HCT116 (cell line): ENCODE data around the gene PRPF40B. TPM values are rescaled to one million over a fixed set of nuclear protein-coding genes. Genes with fewer than 3 reads are reported as not detected.

Experiments used
- ATAC-seq: fragments of 200-7000 bp; cut with Tn5 transposase; 2 replicates; pipeline ENCODE4 v1.9.1; 2020; ENCODE audit warnings: mild to moderate bottlenecking, moderate library complexity
- BruUV-seq: library from RNA; stranded (reverse); fragments of 400-500 nt; replicated peaks from 2 replicates; lab custom pipeline; 2021; lab: Mats Ljungman, UMichigan
- CTCF ChIA-PET: fragments of 300-600 bp; sonication (Branson Sonifier 250); formaldehyde crosslinking; loops from one replicate; lab custom pipeline; 2021; ENCODE audit warnings: antibody characterized with exemption; lab: Charles Lee
- POLR2A ChIA-PET: fragments of 300-600, 350-600 bp; sonication (Branson Sonifier 250); formaldehyde crosslinking; loops from one replicate; lab custom pipeline; 2021; ENCODE audit warnings: antibody characterized with exemption; lab: Charles Lee
- RAD21 ChIA-PET, 2 experiments: fragments of 300-600 bp; sonication (Branson Sonifier 250); formaldehyde crosslinking; loops; one replicate each; lab custom pipeline; 2023; ENCODE audit warnings: low total read pairs in 2 of 2; ENCODE audit not compliant: uncharacterized antibody in 2 of 2, unreplicated experiment in 2 of 2, low non-redundant PET in 1 of 2; lab: Charles Lee
- DNase-seq: peaks from one replicate; pipeline ENCODE4 v3.0.0-alpha.2; 2010; ENCODE audit warnings: low read depth, low spot score
- H2AFZ ChIP-seq: fragments of 200-600 bp; shearing (Covaris generic), sonication (generic); 2 replicates; pipeline ENCODE4 v1.6.1; 2017; ENCODE audit warnings: low read depth, mixed run types, mixed read lengths, antibody characterized with exemption, low read length; ENCODE audit not compliant: poor library complexity, severe bottlenecking
- H3K27ac ChIP-seq: 2 replicates; pipeline ENCODE4 v1.5.1; 2012; ENCODE audit warnings: low read depth, low read length
- H3K27me3 ChIP-seq: fragments of 200-600 bp; sonication (generic); 2 replicates; pipeline ENCODE4 v1.6.1; 2016; ENCODE audit warnings: mixed run types, low read length, mixed read lengths; ENCODE audit not compliant: insufficient read depth
- H3K36me3 ChIP-seq, 2 experiments: fragments of 200-500 bp in 1 of 2; fragments of 200-600 bp in 1 of 2; sonication (Bioruptor generic) in 1 of 2; sonication (generic) in 1 of 2; 2 replicates each; pipeline versions ENCODE4 v1.5.1 to v1.6.1; 2014 to 2016; ENCODE audit warnings: low read length in 2 of 2, inconsistent platforms in 1 of 2, mixed read lengths in 1 of 2, mixed run types in 1 of 2; ENCODE audit not compliant: insufficient read depth in 2 of 2, control insufficient read depth in 1 of 2
- H3K4me1 ChIP-seq, 2 experiments: fragments of 200-600 bp in 1 of 2; sonication (generic) in 1 of 2; 2 replicates each; pipeline versions ENCODE4 v1.5.1 to v1.6.1; 2012 to 2017; ENCODE audit warnings: low read length in 2 of 2, inconsistent platforms in 1 of 2, mild to moderate bottlenecking in 1 of 2, mixed read lengths in 1 of 2, mixed run types in 1 of 2, moderate library complexity in 1 of 2; ENCODE audit not compliant: insufficient read depth in 2 of 2, control insufficient read depth in 1 of 2
- H3K4me2 ChIP-seq: fragments of 200-600 bp; sonication (generic); 2 replicates; pipeline ENCODE4 v1.6.1; 2017; ENCODE audit warnings: mixed run types, low read length, mixed read lengths
- H3K4me3 ChIP-seq, 2 experiments: fragments of 200-600 bp in 1 of 2; sonication (generic) in 1 of 2; replicated peaks in 1 of 2; 2 replicates each; pipeline ENCODE4 v1.5.1; 2011 to 2016; ENCODE audit warnings: low read length in 2 of 2, control low read depth in 1 of 2, low read depth in 1 of 2, mild to moderate bottlenecking in 1 of 2, mixed read lengths in 1 of 2, mixed run types in 1 of 2
- H3K79me2 ChIP-seq: fragments of 200-600 bp; sonication (generic); 2 replicates; pipeline ENCODE4 v1.6.1; 2017; ENCODE audit warnings: mild to moderate bottlenecking, mixed run types, low read length, moderate library complexity, mixed read lengths; ENCODE audit not compliant: insufficient read depth
- H3K9ac ChIP-seq: fragments of 200-600 bp; sonication (generic); 2 replicates; pipeline ENCODE4 v1.6.1; 2016; ENCODE audit warnings: low read length, mixed read lengths
- H3K9me2 ChIP-seq: fragments of 200-600 bp; sonication (generic), shearing (Covaris generic); 2 replicates; pipeline ENCODE4 v1.6.1; 2017; ENCODE audit warnings: mixed run types, mild to moderate bottlenecking, moderate library complexity; ENCODE audit not compliant: insufficient read depth
- H3K9me3 ChIP-seq, 2 experiments: fragments of 200-500 bp in 1 of 2; fragments of 200-600 bp in 1 of 2; sonication (Bioruptor generic) in 1 of 2; sonication (generic) in 1 of 2; 2 replicates each; pipeline ENCODE4 v1.6.1; 2014 to 2017; ENCODE audit warnings: low read length in 2 of 2, mixed read lengths in 2 of 2, inconsistent platforms in 1 of 2, low read depth in 1 of 2, mild to moderate bottlenecking in 1 of 2, mixed run types in 1 of 2, moderate library complexity in 1 of 2; ENCODE audit not compliant: control insufficient read depth in 1 of 2, insufficient read depth in 1 of 2
- H4K20me1 ChIP-seq: fragments of 200-600 bp; sonication (generic), shearing (Covaris generic); 2 replicates; pipeline ENCODE4 v1.6.1; 2017; ENCODE audit warnings: mixed run types, mild to moderate bottlenecking, moderate library complexity; ENCODE audit not compliant: insufficient read depth
- ATF3 ChIP-seq: IDR thresholded peaks from 2 replicates; pipeline ENCODE4 v1.6.1; 2012
- CBX3 ChIP-seq: IDR thresholded peaks from 2 replicates; pipeline ENCODE4 v1.6.1; 2012; ENCODE audit warnings: low read depth
- CEBPB ChIP-seq: IDR thresholded peaks from 2 replicates; pipeline ENCODE4 v1.6.1; 2012; ENCODE audit warnings: low read depth
- EZH2phosphoT487 ChIP-seq: fragments of 200-600 bp; IDR thresholded peaks from 2 replicates; pipeline ENCODE4 v1.6.1; 2018; ENCODE audit warnings: antibody characterized with exemption, borderline replicate concordance
- FOSL1 ChIP-seq: IDR thresholded peaks from 2 replicates; pipeline ENCODE4 v1.6.1; 2012; ENCODE audit warnings: low read depth
- MAX ChIP-seq: IDR thresholded peaks from 2 replicates; pipeline ENCODE4 v1.6.1; 2012
- RAD21 ChIP-seq: IDR thresholded peaks from 2 replicates; pipeline ENCODE4 v1.6.1; 2012; ENCODE audit warnings: low read depth, mild to moderate bottlenecking
- REST ChIP-seq: IDR thresholded peaks from 2 replicates; pipeline ENCODE4 v1.6.1; 2012; ENCODE audit warnings: low read depth
- SRF ChIP-seq: IDR thresholded peaks from 2 replicates; pipeline ENCODE4 v1.6.1; 2012; ENCODE audit warnings: low read depth
- YY1 ChIP-seq: IDR thresholded peaks from 2 replicates; pipeline ENCODE4 v1.6.1; 2011; ENCODE audit warnings: low read length, low read depth, moderate library complexity, mild to moderate bottlenecking; ENCODE audit not compliant: insufficient replicate concordance; ENCODE audit errors: extremely low read depth
- ZFX ChIP-seq: fragments of 450-650 bp; IDR thresholded peaks from 2 replicates; pipeline ENCODE4 v1.6.1; 2017
- ZNF274 ChIP-seq: fragments of 200-500 bp; sonication (Bioruptor generic); IDR thresholded peaks from 2 replicates; pipeline ENCODE4 v1.6.1; 2014; ENCODE audit warnings: mild to moderate bottlenecking, low read depth, low read length, inconsistent platforms
- intact Hi-C: fragments of 100-400 bp; cut with micrococcal nuclease; formaldehyde crosslinking; loops from 2 replicates; pipeline ENCODE4 v1.10.0; 2022
- total RNA-seq: library from RNA; stranded (reverse); gene quantifications from one replicate; pipeline ENCODE4 v1.2.1, GENCODE V29; 2021; ENCODE audit not compliant: unreplicated experiment

Gene PRPF40B
- total RNA-seq, 1 experiment from 2014 or later, result 29.0 TPM

GRCh38 chr12:49673446-49674317 lies 50.3 kb downstream of the PRPF40B start:
- POLR2A ChIA-PET, result interaction anchor here (1.1 kb wide), 1 partner anchor 68 kb away, joined by 3 read pairs; the partner anchor contains the start of gene TMBIM6
- RAD21 ChIA-PET, result no interaction called here
- no peaks in the 10 kb centered on the region for H3K79me2 ChIP-seq
- no peak for DNase-seq
- TF ChIP-seq ATF3 (no peak), RAD21 (no peak), FOSL1 (no peak), EZH2phosphoT487 (no peak), CBX3 (no peak), YY1 (no peak), CEBPB (no peak), ZFX (no peak), SRF (no peak), MAX (no peak), ZNF274 (no peak), REST (no peak)
- TF ChIP-seq, all 23 proteins: peak for 0
- H3K4me2 ChIP-seq, result no peak overlapping the region
- intact Hi-C loops, result no loop called here
- BruUV-seq, result no TSS peak
- no peaks in the 10 kb centered on the region for H3K9me3 ChIP-seq
- H3K36me3 ChIP-seq, result no peaks in the 10 kb centered on the region
- CTCF ChIA-PET, result interaction anchor here (1.3 kb wide), 1 partner anchor 68 kb away, joined by 3 read pairs; the partner anchor contains the start of gene TMBIM6
- H3K27me3 ChIP-seq, result no peaks in the 10 kb centered on the region
- H3K27ac ChIP-seq, result no peak overlapping the region
- no peak overlapping the region for H3K9ac ChIP-seq
- no peaks in the 10 kb centered on the region for H3K9me2 ChIP-seq
- ATAC-seq, result no peak
- no peaks in the 10 kb centered on the region for H3K4me1 ChIP-seq
- no peaks in the 10 kb centered on the region for H4K20me1 ChIP-seq
- H2AFZ ChIP-seq, result no peak overlapping the region
- no peak overlapping the region for H3K4me3 ChIP-seq
